ENCODE results near the gene NPAS2.

NPAS2 gene

DNA sequence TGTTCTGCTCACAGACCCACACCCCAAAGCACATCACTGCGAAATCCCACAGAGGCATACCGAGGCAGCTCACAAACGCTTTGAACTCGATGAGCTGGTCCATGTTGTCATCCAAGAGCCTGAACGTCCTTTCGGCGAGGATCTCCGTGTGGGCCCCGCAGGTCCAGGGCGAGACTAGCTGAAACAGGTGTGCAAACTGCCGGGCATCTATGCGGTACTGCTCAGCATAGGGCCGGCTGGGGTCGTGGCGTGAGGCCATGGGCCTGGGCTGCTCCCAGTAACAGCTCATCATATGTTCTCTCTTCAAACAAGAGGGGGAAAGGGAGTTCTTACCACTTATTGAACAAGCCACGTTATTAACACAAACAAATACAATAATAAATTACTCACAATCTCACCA lies 202.3 kb downstream of the NPAS2 start:
- ChIA-PET CTCF (interaction anchor here (0.5 to 1.3 kb wide), 3 partner anchors 9 to 170 kb away, joined by 3 to 5 read pairs (median 4); no protein-coding TSS in a partner anchor), POLR2A (interaction anchor here (0.6 to 1.7 kb wide), 2 partner anchors 14 to 77 kb away, joined by 3 read pairs; no protein-coding TSS in a partner anchor)
- TF ChIP-seq SP1 (IDR thresholded peaks at IDR 0.05) (no peak), ARNT (IDR thresholded peaks at IDR 0.05) (no peak), ZNF384 (IDR thresholded peaks at IDR 0.05) (no peak), L3MBTL2 (conservative IDR thresholded peaks at IDR 0.05) (no peak), ELF4 (IDR thresholded peaks at IDR 0.05) (no peak), LEF1 (IDR thresholded peaks at IDR 0.05; ENCODE audit: borderline replicate concordance) (no peak), TARDBP (IDR thresholded peaks at IDR 0.05) (no peak), NFRKB (IDR thresholded peaks at IDR 0.05) (no peak), FOXM1 (IDR thresholded peaks at IDR 0.05; ENCODE audit: borderline replicate concordance) (no peak), FOXK2 (IDR thresholded peaks at IDR 0.05) (no peak), BHLHE40 (IDR thresholded peaks at IDR 0.05; ENCODE audit: borderline replicate concordance) (no peak), CTBP1 (IDR thresholded peaks at IDR 0.05; ENCODE audit: borderline replicate concordance) (no peak), SUZ12 (IDR thresholded peaks at IDR 0.05) (no peak)
- DNase-seq (ENCODE audit: extremely low spot score), result no peak

- no peak for DNase-seq (ENCODE audit: extremely low spot score)
- ChIA-PET POLR2A (interaction anchor here (1.7 kb wide), 1 partner anchor 15 kb away, joined by 3 read pairs; no protein-coding TSS in a partner anchor), CTCF (no interaction called here)
- TF ChIP-seq SUZ12 (IDR thresholded peaks at IDR 0.05) (no peak), ARNT (IDR thresholded peaks at IDR 0.05) (no peak), PKNOX1 (IDR thresholded peaks at IDR 0.05) (no peak), TARDBP (IDR thresholded peaks at IDR 0.05) (no peak), HDGF (IDR thresholded peaks at IDR 0.05; ENCODE audit: borderline replicate concordance) (no peak), FOXK2 (IDR thresholded peaks at IDR 0.05) (no peak), BHLHE40 (IDR thresholded peaks at IDR 0.05; ENCODE audit: borderline replicate concordance) (no peak), ZNF384 (IDR thresholded peaks at IDR 0.05) (no peak), CTBP1 (IDR thresholded peaks at IDR 0.05; ENCODE audit: borderline replicate concordance) (no peak), FOXA1 (IDR thresholded peaks at IDR 0.05) (no peak), LEF1 (IDR thresholded peaks at IDR 0.05; ENCODE audit: borderline replicate concordance) (no peak), SP1 (IDR thresholded peaks at IDR 0.05) (no peak), FOXM1 (IDR thresholded peaks at IDR 0.05; ENCODE audit: borderline replicate concordance) (no peak), ELF4 (IDR thresholded peaks at IDR 0.05) (no peak), NFRKB (IDR thresholded peaks at IDR 0.05) (no peak), L3MBTL2 (conservative IDR thresholded peaks at IDR 0.05) (no peak)
Measured at GRCh38 chr2:101023327-101024107, 203.6 kb downstream of the NPAS2 start.

- ChIA-PET CTCF (no interaction called here), POLR2A (interaction anchor here (1.0 kb wide), 1 partner anchor 126 kb away, joined by 5 read pairs; the partner anchor contains the start of gene TBC1D8)
- TF ChIP-seq FOXA1 (IDR thresholded peaks at IDR 0.05) (no peak), FOXM1 (IDR thresholded peaks at IDR 0.05; ENCODE audit: borderline replicate concordance) (no peak), LEF1 (IDR thresholded peaks at IDR 0.05; ENCODE audit: borderline replicate concordance) (no peak), L3MBTL2 (conservative IDR thresholded peaks at IDR 0.05) (no peak), BHLHE40 (IDR thresholded peaks at IDR 0.05; ENCODE audit: borderline replicate concordance) (no peak), ARNT (IDR thresholded peaks at IDR 0.05) (no peak), ELF4 (IDR thresholded peaks at IDR 0.05) (no peak), CTBP1 (IDR thresholded peaks at IDR 0.05; ENCODE audit: borderline replicate concordance) (no peak), SP1 (IDR thresholded peaks at IDR 0.05) (no peak), TARDBP (IDR thresholded peaks at IDR 0.05) (no peak), FOXK2 (IDR thresholded peaks at IDR 0.05) (no peak), SUZ12 (IDR thresholded peaks at IDR 0.05) (no peak), NFRKB (IDR thresholded peaks at IDR 0.05) (no peak), HDGF (IDR thresholded peaks at IDR 0.05; ENCODE audit: borderline replicate concordance) (no peak)
Measured at GRCh38 chr2:101025561-101025960, 205.6 kb downstream of the NPAS2 start.

GRCh38 chr2:101026253-101026701 lies 206.3 kb downstream of the NPAS2 start:
- POLR2A ChIA-PET, result interaction anchor here (1.1 to 1.5 kb wide), 2 partner anchors 9 to 23 kb away, joined by 3 read pairs; no protein-coding TSS in a partner anchor
- TF ChIP-seq PKNOX1 (IDR thresholded peaks at IDR 0.05) (no peak), FOXM1 (IDR thresholded peaks at IDR 0.05; ENCODE audit: borderline replicate concordance) (no peak), SUZ12 (IDR thresholded peaks at IDR 0.05) (no peak), TARDBP (IDR thresholded peaks at IDR 0.05) (no peak), FOXA1 (IDR thresholded peaks at IDR 0.05) (no peak), LEF1 (IDR thresholded peaks at IDR 0.05; ENCODE audit: borderline replicate concordance) (no peak), L3MBTL2 (conservative IDR thresholded peaks at IDR 0.05) (no peak)
- DNase-seq (ENCODE audit: extremely low spot score), result no peak
- CTCF ChIA-PET, result no interaction called here

More at GRCh38 chr2:101025561-101025960, 205.6 kb downstream of the NPAS2 start:
- DNase-seq (ENCODE audit: extremely low spot score), result no peak

- no peak for DNase-seq (ENCODE audit: extremely low spot score)
- CTCF ChIA-PET, result no interaction called here
- POLR2A ChIA-PET, result interaction anchor here (1.1 to 1.7 kb wide), 3 partner anchors 9 to 123 kb away, joined by 3 to 5 read pairs (median 3); no protein-coding TSS in a partner anchor
- no peak for TF ChIP-seq NFRKB (IDR thresholded peaks at IDR 0.05)
- TF ChIP-seq FOXM1 (IDR thresholded peaks at IDR 0.05; ENCODE audit: borderline replicate concordance), result no peak
- no peak for TF ChIP-seq BHLHE40 (IDR thresholded peaks at IDR 0.05; ENCODE audit: borderline replicate concordance)
- TF ChIP-seq SUZ12 (IDR thresholded peaks at IDR 0.05), result no peak
- no peak for TF ChIP-seq ARNT (IDR thresholded peaks at IDR 0.05)
- no peak for TF ChIP-seq TARDBP (IDR thresholded peaks at IDR 0.05)
- TF ChIP-seq FOXK2 (IDR thresholded peaks at IDR 0.05), result no peak
- TF ChIP-seq CTBP1 (IDR thresholded peaks at IDR 0.05; ENCODE audit: borderline replicate concordance), result no peak
- no peak for TF ChIP-seq ELF4 (IDR thresholded peaks at IDR 0.05)
- TF ChIP-seq FOXA1 (IDR thresholded peaks at IDR 0.05), result no peak
- no peak for TF ChIP-seq PKNOX1 (IDR thresholded peaks at IDR 0.05)
Measured at GRCh38 chr2:101026923-101027469, 207.1 kb downstream of the NPAS2 start.

Data from HEK293T (cell line).